Measurements from ENCODE around the gene EMILIN1. TPM values are rescaled to one million over a fixed set of nuclear protein-coding genes. Genes with fewer than 3 reads are reported as not detected.

EMILIN1 gene
- total and polyA plus RNA-seq, 2 of the 8 experiments (the other 6 are each of a cell fraction or from before 2014, with no cell fraction given) = 1.9 to 3.0 TPM

- peaks cover 12% of the 10 kb centered on the region for H3K23me2 ChIP-seq (ENCODE audit: low read depth, low read length)
- peak within 1 kb of the TSS; percentile 51; the same call in 1 of the 2 replicates for H3K18ac ChIP-seq (ENCODE audit: extremely low read depth, low read length)
- peak within 1 kb of the TSS; percentile 62 for H4K5ac ChIP-seq (ENCODE audit: insufficient read length, low read depth, low read length)
- H4K20me1 ChIP-seq (replicated peaks in 1 of 2; ENCODE audit: control insufficient read depth in 1 of 2, insufficient read depth in 2 of 2, low read length in 2 of 2) = no peaks in the 10 kb centered on the region
- peak within 1 kb of the TSS; percentile 92 for H2AK5ac ChIP-seq (ENCODE audit: low read depth, low read length)
- H3K27me3 ChIP-seq (replicated peaks in 1 of 4; ENCODE audit: control insufficient read depth in 3 of 4, extremely low read depth in 1 of 4, insufficient read depth in 3 of 4, low read length in 3 of 4) = peaks cover 8 to 59% (median 44%) of the 10 kb centered on the region in 4 experiments
- peak within 1 kb of the TSS; percentile 10 for H3K56ac ChIP-seq (replicated peaks; ENCODE audit: insufficient read length, low read depth, low read length)
- peaks cover 0 to 16% (median 10%) of the 10 kb centered on the region in 4 experiments; a peak in 5 of 7 replicates for H3K4me1 ChIP-seq (replicated peaks in 1 of 4; ENCODE audit: control insufficient read depth in 3 of 4, insufficient read depth in 4 of 4, low read length in 3 of 4)
- DNase-seq (ENCODE audit: low read depth in 1 of 2, low spot score in 2 of 2) (peak in 1 of 2 experiments; percentile 71), FAIRE-seq (no peak)
- peak within 1 kb of the TSS; percentile 40 to 68 (median 52) for H3K4me3 ChIP-seq (ENCODE audit: extremely low read depth in 1 of 4, insufficient read depth in 2 of 4, low read depth in 3 of 4, low read length in 4 of 4)
- no peaks in the 10 kb centered on the region for H3K36me3 ChIP-seq (ENCODE audit: control insufficient read depth in 2 of 4, insufficient read depth in 4 of 4, low read length in 3 of 4)
- peak within 1 kb of the TSS; percentile 98 for H4K91ac ChIP-seq (replicated peaks; ENCODE audit: insufficient read length, low read length)
- peak within 1 kb of the TSS; percentile 46 for H2BK15ac ChIP-seq (ENCODE audit: low read length)
- peak within 1 kb of the TSS; percentile 18; the same call in 1 of the 2 replicates for H2BK20ac ChIP-seq (ENCODE audit: low read length)
- no peaks in the 10 kb centered on the region for H3K79me2 ChIP-seq (ENCODE audit: control insufficient read depth in 1 of 2, insufficient read depth in 2 of 2, low read length in 2 of 2)
- WGBS, 2 experiments (ENCODE audit: extremely low coverage in 1 of 2, insufficient coverage in 1 of 2, insufficient read length in 1 of 2, insufficient replicate concordance in 2 of 2, low coverage in 1 of 2, low lambda C conversion rate in 2 of 2, missing lambda C conversion rate in 1 of 2) = 22% methylated on average over 34 of the region's 84 CpGs; no CpG with 5 or more reads in 1 of the 2 experiments
- ChIA-PET CTCF (ENCODE audit: partially characterized antibody) (interaction anchor here (0.7 to 1.9 kb wide), 6 partner anchors 13 to 51 kb away, joined by 3 to 6 read pairs (median 4); no protein-coding TSS in a partner anchor), POLR2A (ENCODE audit: partially characterized antibody) (interaction anchor here (0.6 to 1.5 kb wide), 6 partner anchors 8 to 64 kb away, joined by 3 to 5 read pairs (median 4); partner anchors contain the start of gene PREB)
- H3K27ac ChIP-seq (ENCODE audit: low read depth, low read length) = no peak within 1 kb of the TSS
- H3K79me1 ChIP-seq (ENCODE audit: low read depth, low read length) = no peaks in the 10 kb centered on the region
- no peak within 1 kb of the TSS for H2BK120ac ChIP-seq (replicated peaks; ENCODE audit: low read depth, low read length)
- H3K4ac ChIP-seq (replicated peaks; ENCODE audit: insufficient read length, low read depth, low read length) = no peak within 1 kb of the TSS
- H3K23ac ChIP-seq (ENCODE audit: insufficient read length) = peak within 1 kb of the TSS; percentile 59
- peak within 1 kb of the TSS; percentile 88 for H4K8ac ChIP-seq (ENCODE audit: extremely low read depth, insufficient read depth, low read length)
- H3K9ac ChIP-seq (replicated peaks in 1 of 4; ENCODE audit: extremely low read depth in 1 of 4, low read depth in 3 of 4, low read length in 3 of 4) = peak within 1 kb of the TSS; percentile 9 to 64 (median 43)
- H3K9me3 ChIP-seq (ENCODE audit: insufficient read depth in 2 of 2, low read depth in 1 of 2, low read length in 1 of 2) = no peaks in the 10 kb centered on the region
- no peak within 1 kb of the TSS; the same call in 1 of the 2 replicates for H2BK5ac ChIP-seq (ENCODE audit: low read depth, low read length)
- H2AFZ ChIP-seq (ENCODE audit: low read length) = peak within 1 kb of the TSS; percentile 86; the same call in 1 of the 2 replicates
- H3K14ac ChIP-seq (ENCODE audit: insufficient read length) = no peak within 1 kb of the TSS
- peak within 1 kb of the TSS; percentile 80; the same call in 1 of the 2 replicates for H2BK12ac ChIP-seq (ENCODE audit: low read depth, low read length)
- peak within 1 kb of the TSS; percentile 94 to 98 for H3K4me2 ChIP-seq (ENCODE audit: insufficient read depth in 1 of 2, low read depth in 2 of 2, low read length in 2 of 2)
- TF ChIP-seq BRCA1 (IDR thresholded peaks at IDR 0.05; ENCODE audit: low read depth, low read length) (no peak), TEAD4 (IDR thresholded peaks at IDR 0.05; ENCODE audit: low read depth, low read length) (0 out of 2 replicates have a peak, but pooled peaks have one; percentile 11), SIX5 (IDR thresholded peaks at IDR 0.05; ENCODE audit: low read depth, low read length) (no peak), KDM4A (IDR thresholded peaks at IDR 0.05; ENCODE audit: low read depth, low read length, severe bottlenecking) (peak; percentile 98), EZH2 (IDR thresholded peaks at IDR 0.05; ENCODE audit: low read depth, low read length, severe bottlenecking) (peak; percentile 48), MAX (IDR thresholded peaks at IDR 0.05) (peak; percentile 76), MAFK (IDR thresholded peaks at IDR 0.05; ENCODE audit: low read depth, low read length) (no peak), RAD21 (IDR thresholded peaks at IDR 0.05 in 1 of 2, conservative IDR thresholded peaks at IDR 0.05 in 1 of 2; ENCODE audit: low read depth in 2 of 2, low read length in 2 of 2) (no peak), KDM1A (IDR thresholded peaks at IDR 0.05; ENCODE audit: borderline replicate concordance, low read length) (peak; percentile 98; the same call in 1 of the 2 replicates), RXRA (IDR thresholded peaks at IDR 0.05; ENCODE audit: insufficient read depth, low read depth, low read length) (no peak)
Observed at GRCh38 chr2:27118525-27119329, 40.3 kb downstream of the EMILIN1 start, which contains the start of gene CGREF1. Gene CGREF1, minus strand, starts transcription at chr2:27119128. Its CDS starts 14,762 bp downstream, at chr2:27104366.

Data from H1 (cell line).